GM23338 (cell line): ENCODE measurements around the gene SPART.

Experiments used
- CREB1 ChIP-seq: fragments of 250-450 bp; sonication (Bioruptor Pico); IDR thresholded peaks from 2 replicates; pipeline ENCODE4 v1.5.0; 2020; ENCODE audit warnings: low read depth, mild to moderate bottlenecking, moderate library complexity
- CTCF ChIP-seq, 2 experiments: fragments of 200-600 bp in 1 of 2; sonication (generic) in 1 of 2; conservative IDR thresholded peaks; 2 replicates each; pipeline versions ENCODE4 v1.5.1 to v1.6.1; 2016 to 2017; ENCODE audit warnings: antibody characterized with exemption in 2 of 2, low read depth in 2 of 2, mild to moderate bottlenecking in 2 of 2, moderate library complexity in 1 of 2
- EZH2 ChIP-seq: fragments of 200-600 bp; sonication (generic); IDR thresholded peaks from one replicate; pipeline ENCODE4 v1.8.0; 2017; ENCODE audit warnings: antibody characterized with exemption, mild to moderate bottlenecking, low read depth; ENCODE audit not compliant: unreplicated experiment
- EZH2phosphoT487 ChIP-seq: fragments of 200-600 bp; sonication (generic); IDR thresholded peaks from one replicate; pipeline ENCODE4 v1.8.1; 2018; ENCODE audit warnings: antibody characterized with exemption; ENCODE audit not compliant: unreplicated experiment
- JUNB ChIP-seq: IDR thresholded peaks from one replicate; pipeline ENCODE4 v1.6.1; 2016; ENCODE audit warnings: antibody characterized with exemption; ENCODE audit not compliant: unreplicated experiment
- POLR2AphosphoS5 ChIP-seq: IDR thresholded peaks from 2 replicates; pipeline ENCODE4 v1.6.1; 2016; ENCODE audit warnings: antibody characterized with exemption, low read depth
- ZNF114 ChIP-seq: fragments of 250-450 bp; sonication (Bioruptor Pico); IDR thresholded peaks from 2 replicates; pipeline ENCODE4 v1.5.0; 2020; ENCODE audit warnings: mild to moderate bottlenecking, moderate library complexity
- TF ChIP-seq, protein P1 (sequence below): IDR thresholded peaks from one replicate; pipeline ENCODE4 v1.6.1; 2018; ENCODE audit warnings: antibody characterized with exemption; ENCODE audit not compliant: unreplicated experiment

DNA sequence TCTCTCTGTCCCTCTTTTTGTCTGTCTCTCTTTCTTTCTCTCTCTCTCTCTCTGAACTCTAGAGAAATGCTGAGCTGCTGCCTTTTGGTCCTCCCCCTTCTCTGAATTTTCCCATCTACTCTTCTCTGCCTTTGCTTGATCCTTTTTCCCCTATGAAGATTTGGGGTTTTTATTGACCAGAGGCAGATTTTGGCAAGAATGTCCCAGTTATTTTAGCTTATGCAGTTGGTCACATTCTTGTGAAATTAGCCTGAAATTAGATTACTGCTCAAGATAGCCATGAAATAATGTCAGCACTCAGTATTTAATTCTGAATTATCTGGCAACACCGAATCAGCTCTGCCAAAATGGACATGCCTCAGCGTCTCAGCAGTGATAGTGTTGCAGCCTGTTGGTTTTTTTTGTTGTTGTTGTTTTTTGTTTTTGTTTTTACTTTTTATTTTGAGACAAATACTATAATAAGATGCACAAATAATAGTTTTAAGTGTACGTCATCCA is 17.2 kb upstream of the SPART start:
- TF ChIP-seq CTCF (conservative IDR thresholded peaks at IDR 0.05; ENCODE audit: low read depth in 2 of 2): no peak
- TF ChIP-seq EZH2: no peak
- TF ChIP-seq ZNF114 (CRISPR knock-in tag): no peak
- no peak for TF ChIP-seq POLR2AphosphoS5
- TF ChIP-seq JUNB: no peak
- TF ChIP-seq CREB1: no peak
- TF ChIP-seq, protein P1, sequence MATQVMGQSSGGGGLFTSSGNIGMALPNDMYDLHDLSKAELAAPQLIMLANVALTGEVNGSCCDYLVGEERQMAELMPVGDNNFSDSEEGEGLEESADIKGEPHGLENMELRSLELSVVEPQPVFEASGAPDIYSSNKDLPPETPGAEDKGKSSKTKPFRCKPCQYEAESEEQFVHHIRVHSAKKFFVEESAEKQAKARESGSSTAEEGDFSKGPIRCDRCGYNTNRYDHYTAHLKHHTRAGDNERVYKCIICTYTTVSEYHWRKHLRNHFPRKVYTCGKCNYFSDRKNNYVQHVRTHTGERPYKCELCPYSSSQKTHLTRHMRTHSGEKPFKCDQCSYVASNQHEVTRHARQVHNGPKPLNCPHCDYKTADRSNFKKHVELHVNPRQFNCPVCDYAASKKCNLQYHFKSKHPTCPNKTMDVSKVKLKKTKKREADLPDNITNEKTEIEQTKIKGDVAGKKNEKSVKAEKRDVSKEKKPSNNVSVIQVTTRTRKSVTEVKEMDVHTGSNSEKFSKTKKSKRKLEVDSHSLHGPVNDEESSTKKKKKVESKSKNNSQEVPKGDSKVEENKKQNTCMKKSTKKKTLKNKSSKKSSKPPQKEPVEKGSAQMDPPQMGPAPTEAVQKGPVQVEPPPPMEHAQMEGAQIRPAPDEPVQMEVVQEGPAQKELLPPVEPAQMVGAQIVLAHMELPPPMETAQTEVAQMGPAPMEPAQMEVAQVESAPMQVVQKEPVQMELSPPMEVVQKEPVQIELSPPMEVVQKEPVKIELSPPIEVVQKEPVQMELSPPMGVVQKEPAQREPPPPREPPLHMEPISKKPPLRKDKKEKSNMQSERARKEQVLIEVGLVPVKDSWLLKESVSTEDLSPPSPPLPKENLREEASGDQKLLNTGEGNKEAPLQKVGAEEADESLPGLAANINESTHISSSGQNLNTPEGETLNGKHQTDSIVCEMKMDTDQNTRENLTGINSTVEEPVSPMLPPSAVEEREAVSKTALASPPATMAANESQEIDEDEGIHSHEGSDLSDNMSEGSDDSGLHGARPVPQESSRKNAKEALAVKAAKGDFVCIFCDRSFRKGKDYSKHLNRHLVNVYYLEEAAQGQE: no peak
- no peak for TF ChIP-seq EZH2phosphoT487
